ENCODE results near the gene CHI3L2.

DNA sequence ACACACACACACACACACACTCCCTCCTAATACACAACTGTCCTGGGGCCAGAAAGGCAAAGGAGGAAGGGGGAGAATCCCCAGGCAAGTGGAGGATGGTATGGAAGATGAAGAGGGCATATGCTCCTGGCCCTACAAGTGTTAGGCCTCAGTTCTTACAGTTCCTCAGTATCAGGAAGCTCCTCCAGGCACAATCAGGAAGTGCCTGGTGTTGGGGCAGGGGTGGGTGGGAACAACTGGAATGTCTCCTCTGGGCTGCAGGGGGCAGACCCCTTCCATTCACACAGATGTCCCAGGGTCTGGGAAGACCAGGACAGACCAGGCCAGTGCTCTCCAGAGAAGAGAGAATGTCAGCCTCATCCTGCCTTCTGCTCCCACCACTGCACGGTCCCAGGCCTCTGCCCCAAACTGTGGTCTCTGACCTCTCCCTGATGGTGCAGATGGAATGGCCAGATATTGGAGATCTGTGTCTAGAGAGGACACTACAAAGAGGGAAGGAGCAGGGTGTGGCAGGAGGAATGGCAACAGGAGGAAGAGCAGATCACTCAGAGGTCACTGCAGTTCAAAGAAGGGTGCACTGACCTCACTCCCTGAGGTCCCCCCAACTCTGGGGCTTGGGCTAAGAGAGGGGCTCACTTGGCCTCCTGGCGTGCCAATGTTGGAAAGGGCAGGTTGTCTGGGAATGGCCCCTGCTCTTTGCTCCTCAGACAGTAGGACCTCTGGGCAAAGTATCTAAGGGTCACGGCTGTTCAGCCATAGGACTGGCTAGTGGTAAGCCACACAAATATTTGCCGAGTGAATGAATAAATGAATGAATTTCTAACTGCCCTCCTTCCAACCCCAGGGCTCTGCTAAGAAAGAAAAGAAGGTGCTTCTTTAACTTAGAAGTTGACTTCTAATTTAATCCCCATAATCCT, 24.5 kb upstream of the CHI3L2 start:
- TF ChIP-seq, protein P1, sequence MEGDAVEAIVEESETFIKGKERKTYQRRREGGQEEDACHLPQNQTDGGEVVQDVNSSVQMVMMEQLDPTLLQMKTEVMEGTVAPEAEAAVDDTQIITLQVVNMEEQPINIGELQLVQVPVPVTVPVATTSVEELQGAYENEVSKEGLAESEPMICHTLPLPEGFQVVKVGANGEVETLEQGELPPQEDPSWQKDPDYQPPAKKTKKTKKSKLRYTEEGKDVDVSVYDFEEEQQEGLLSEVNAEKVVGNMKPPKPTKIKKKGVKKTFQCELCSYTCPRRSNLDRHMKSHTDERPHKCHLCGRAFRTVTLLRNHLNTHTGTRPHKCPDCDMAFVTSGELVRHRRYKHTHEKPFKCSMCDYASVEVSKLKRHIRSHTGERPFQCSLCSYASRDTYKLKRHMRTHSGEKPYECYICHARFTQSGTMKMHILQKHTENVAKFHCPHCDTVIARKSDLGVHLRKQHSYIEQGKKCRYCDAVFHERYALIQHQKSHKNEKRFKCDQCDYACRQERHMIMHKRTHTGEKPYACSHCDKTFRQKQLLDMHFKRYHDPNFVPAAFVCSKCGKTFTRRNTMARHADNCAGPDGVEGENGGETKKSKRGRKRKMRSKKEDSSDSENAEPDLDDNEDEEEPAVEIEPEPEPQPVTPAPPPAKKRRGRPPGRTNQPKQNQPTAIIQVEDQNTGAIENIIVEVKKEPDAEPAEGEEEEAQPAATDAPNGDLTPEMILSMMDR (IDR thresholded peaks at IDR 0.05), result no peak
- no peak for TF ChIP-seq EZH2 (IDR thresholded peaks at IDR 0.05; ENCODE audit: borderline replicate concordance, insufficient read depth, low read depth, low read length, poor library complexity, severe bottlenecking)

Data from B cell (primary cell).